HepG2 (cell line): Measurements from ENCODE around the gene UTRN. TPM values are rescaled to one million over a fixed set of nuclear protein-coding genes. Genes with fewer than 3 reads are reported as not detected.

Source experiments
- CEBPG ChIP-seq: IDR thresholded peaks from 2 replicates; pipeline ENCODE4 v1.6.1; 2016
- CREB1 ChIP-seq, 2 experiments: fragments of 450-650 bp in 1 of 2; IDR thresholded peaks; 2 replicates each; pipeline ENCODE4 v1.6.1; 2016 to 2017; ENCODE audit warnings: control low read depth in 1 of 2, mild to moderate bottlenecking in 1 of 2, missing compliant biosample characterization in 1 of 2, missing genetic modification characterization in 1 of 2
- JUNB ChIP-seq: sonication (generic); formaldehyde crosslinking; IDR thresholded peaks from 2 replicates; pipeline ENCODE4 v1.8.0; 2022; ENCODE audit warnings: missing genetic modification reagents, mild to moderate bottlenecking, borderline replicate concordance
- LCORL ChIP-seq, 2 experiments: fragments of 450-650 bp in 1 of 2; sonication (generic) in 1 of 2; formaldehyde crosslinking in 1 of 2; IDR thresholded peaks; 2 replicates each; pipeline versions ENCODE4 v1.5.0 to v1.6.1; 2017 to 2020; ENCODE audit warnings: antibody characterized with exemption in 1 of 2, missing genetic modification reagents in 1 of 2
- NR2F2 ChIP-seq: IDR thresholded peaks from 2 replicates; pipeline ENCODE4 v1.6.1; 2012; ENCODE audit warnings: low read depth, inconsistent platforms, borderline replicate concordance
- NR3C1 ChIP-seq: sonication (generic); formaldehyde crosslinking; IDR thresholded peaks from 2 replicates; pipeline ENCODE4 v1.4.0; 2020; ENCODE audit warnings: missing genetic modification reagents
- PCBP2 ChIP-seq: fragments of 200-400 bp; formaldehyde crosslinking; optimal IDR thresholded peaks from 2 replicates; pipeline ENCODE3; 2018; ENCODE audit warnings: low read length, low read depth; ENCODE audit not compliant: poor library complexity, severe bottlenecking
- PHB2 ChIP-seq: fragments of 450-650 bp; IDR thresholded peaks from 2 replicates; pipeline ENCODE4 v1.6.1; 2018; ENCODE audit not compliant: partially characterized antibody
- PRPF4 ChIP-seq: fragments of 200-400 bp; formaldehyde crosslinking; IDR thresholded peaks from 2 replicates; pipeline ENCODE4 v1.6.1; 2016; ENCODE audit warnings: low read length, low read depth; ENCODE audit not compliant: poor library complexity, severe bottlenecking
- REXO4 ChIP-seq: sonication (generic); formaldehyde crosslinking; IDR thresholded peaks from 2 replicates; pipeline ENCODE4 v1.8.0; 2022; ENCODE audit warnings: missing genetic modification reagents, mild to moderate bottlenecking, borderline replicate concordance
- TARDBP ChIP-seq: sonication (generic); formaldehyde crosslinking; IDR thresholded peaks from 2 replicates; pipeline ENCODE4 v1.8.0; 2022; ENCODE audit warnings: mild to moderate bottlenecking, missing genetic modification reagents
- ZC3H4 ChIP-seq: sonication (generic); formaldehyde crosslinking; IDR thresholded peaks from 2 replicates; pipeline ENCODE4 v1.4.0; 2020; ENCODE audit warnings: missing genetic modification reagents, borderline replicate concordance
- ZNF12 ChIP-seq: sonication (generic); formaldehyde crosslinking; IDR thresholded peaks from 2 replicates; pipeline ENCODE4 v1.5.0; 2020; ENCODE audit warnings: missing genetic modification reagents
- ZNF143 ChIP-seq: sonication (generic); formaldehyde crosslinking; IDR thresholded peaks from 2 replicates; pipeline ENCODE4 v1.4.0; 2020; ENCODE audit warnings: missing genetic modification reagents
- ZNF367 ChIP-seq: sonication (generic); formaldehyde crosslinking; IDR thresholded peaks from 2 replicates; pipeline ENCODE4 v1.4.0; 2020; ENCODE audit warnings: missing genetic modification reagents, borderline replicate concordance
- ZNF430 ChIP-seq: sonication (generic); formaldehyde crosslinking; IDR thresholded peaks from 2 replicates; pipeline ENCODE4 v1.9.0; 2021; ENCODE audit warnings: mild to moderate bottlenecking, missing genetic modification reagents
- ZNF547 ChIP-seq: sonication (generic); formaldehyde crosslinking; IDR thresholded peaks from 2 replicates; pipeline ENCODE4 v1.5.1; 2020; ENCODE audit warnings: mild to moderate bottlenecking, missing genetic modification reagents
- ZNF567 ChIP-seq: sonication (generic); formaldehyde crosslinking; IDR thresholded peaks from 2 replicates; pipeline ENCODE4 v1.8.1; 2023; ENCODE audit warnings: mild to moderate bottlenecking, missing genetic modification reagents, borderline replicate concordance
- ZNF652 ChIP-seq: IDR thresholded peaks from 2 replicates; pipeline ENCODE4 v1.6.1; 2016; ENCODE audit warnings: low read depth, borderline replicate concordance
- polyA plus RNA-seq, 8 experiments: library from polyadenylated mRNA; depleted of rRNA in 3 of 8; stranded (reverse) in 7 of 8; unstranded in 1 of 8; fragments of >200 nt; fragmentation: Illumina TruSeq in 4 of 8; extraction: Trizol in 4 of 8; gene quantifications; 2 replicates each; pipeline versions ENCODE4 v1.2.1 to v1.2.3, GENCODE V29; 2011 to 2016; ENCODE audit warnings: low read depth in 4 of 8, missing spikeins in 1 of 8, mixed read lengths in 1 of 8; ENCODE audit not compliant: insufficient read depth in 1 of 8
- total RNA-seq, 5 experiments: library from RNA; depleted of rRNA; stranded (reverse); fragments of >200 nt; fragmentation: Illumina TruSeq; extraction: Trizol; gene quantifications; 2 replicates each; pipeline ENCODE4 v1.2.3, GENCODE V29; 2016; ENCODE audit warnings: low read depth in 1 of 5
- TF ChIP-seq, protein P1 (sequence below): sonication (generic); formaldehyde crosslinking; IDR thresholded peaks from 2 replicates; pipeline ENCODE4 v1.4.0; 2020; ENCODE audit warnings: missing genetic modification reagents, borderline replicate concordance
- TF ChIP-seq, protein P2 (sequence below): sonication (generic); formaldehyde crosslinking; IDR thresholded peaks from 2 replicates; pipeline ENCODE4 v1.5.0; 2020; ENCODE audit warnings: missing genetic modification reagents
- TF ChIP-seq, protein P3 (sequence below): sonication (generic); formaldehyde crosslinking; IDR thresholded peaks from 2 replicates; pipeline ENCODE4 v1.8.0; 2022; ENCODE audit warnings: mild to moderate bottlenecking, missing genetic modification reagents, moderate library complexity

The UTRN gene
- total and polyA plus RNA-seq, 2 of the 13 experiments (the other 11 are each of a cell fraction or from before 2014, with no cell fraction given): 102 to 116 TPM

DNA sequence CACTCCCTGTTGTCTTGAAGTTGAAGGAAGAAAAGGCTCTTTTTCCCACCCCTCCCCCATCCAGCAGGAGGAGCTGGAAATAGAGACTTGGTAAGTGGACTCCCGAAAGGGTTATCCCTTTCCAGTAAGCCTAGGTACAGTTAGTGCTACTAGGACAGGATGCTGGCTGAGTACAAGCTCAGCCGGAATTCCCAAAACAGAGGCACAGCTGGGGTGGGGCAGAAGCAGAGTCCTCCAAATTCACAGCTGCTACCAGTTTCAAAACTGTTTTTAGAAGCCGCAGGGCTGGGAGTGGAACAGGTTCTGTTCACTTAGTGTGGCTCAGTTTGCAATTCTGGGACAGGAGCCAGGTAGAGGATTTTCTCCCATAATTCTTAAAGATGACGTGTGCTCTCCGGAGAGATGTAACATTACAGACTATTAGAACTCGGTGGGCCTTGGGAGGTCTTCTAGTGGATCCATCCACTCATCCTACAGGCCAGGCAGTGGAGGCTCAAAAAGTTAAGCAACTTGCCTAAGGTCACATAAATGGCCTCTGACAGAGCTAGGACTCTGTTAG, 19.0 kb upstream of the UTRN start (continued):
- TF ChIP-seq LCORL (IDR thresholded peaks at IDR 0.05) (no peak), LCORL (CRISPR knock-in tag; IDR thresholded peaks at IDR 0.05) (no peak), CEBPG (peak; percentile 65), NR2F2 (no peak), ZNF547 (CRISPR knock-in tag) (no peak), ZNF567 (0 out of 2 replicates have a peak, but pooled peaks have one; percentile 29), ZNF652 (CRISPR knock-in tag) (0 out of 2 replicates have a peak, but pooled peaks have one; percentile 39), ZNF430 (no peak), REXO4 (CRISPR knock-in tag) (no peak), PRPF4 (peak; percentile 7), TARDBP (CRISPR knock-in tag) (no peak), ZNF367 (CRISPR knock-in tag) (no peak), JUNB (CRISPR knock-in tag) (no peak), PCBP2 (no peak), ZNF143 (CRISPR knock-in tag) (0 out of 2 replicates have a peak, but pooled peaks have one; percentile 36), ZNF12 (CRISPR knock-in tag) (no peak), NR3C1 (CRISPR knock-in tag) (no peak), ZC3H4 (CRISPR knock-in tag) (no peak), CREB1 (IDR thresholded peaks at IDR 0.05) (no peak), CREB1 (CRISPR knock-in tag; IDR thresholded peaks at IDR 0.05) (peak; percentile 29; the same call in 1 of the 2 replicates), PHB2 (no peak)
- TF ChIP-seq, protein P1, sequence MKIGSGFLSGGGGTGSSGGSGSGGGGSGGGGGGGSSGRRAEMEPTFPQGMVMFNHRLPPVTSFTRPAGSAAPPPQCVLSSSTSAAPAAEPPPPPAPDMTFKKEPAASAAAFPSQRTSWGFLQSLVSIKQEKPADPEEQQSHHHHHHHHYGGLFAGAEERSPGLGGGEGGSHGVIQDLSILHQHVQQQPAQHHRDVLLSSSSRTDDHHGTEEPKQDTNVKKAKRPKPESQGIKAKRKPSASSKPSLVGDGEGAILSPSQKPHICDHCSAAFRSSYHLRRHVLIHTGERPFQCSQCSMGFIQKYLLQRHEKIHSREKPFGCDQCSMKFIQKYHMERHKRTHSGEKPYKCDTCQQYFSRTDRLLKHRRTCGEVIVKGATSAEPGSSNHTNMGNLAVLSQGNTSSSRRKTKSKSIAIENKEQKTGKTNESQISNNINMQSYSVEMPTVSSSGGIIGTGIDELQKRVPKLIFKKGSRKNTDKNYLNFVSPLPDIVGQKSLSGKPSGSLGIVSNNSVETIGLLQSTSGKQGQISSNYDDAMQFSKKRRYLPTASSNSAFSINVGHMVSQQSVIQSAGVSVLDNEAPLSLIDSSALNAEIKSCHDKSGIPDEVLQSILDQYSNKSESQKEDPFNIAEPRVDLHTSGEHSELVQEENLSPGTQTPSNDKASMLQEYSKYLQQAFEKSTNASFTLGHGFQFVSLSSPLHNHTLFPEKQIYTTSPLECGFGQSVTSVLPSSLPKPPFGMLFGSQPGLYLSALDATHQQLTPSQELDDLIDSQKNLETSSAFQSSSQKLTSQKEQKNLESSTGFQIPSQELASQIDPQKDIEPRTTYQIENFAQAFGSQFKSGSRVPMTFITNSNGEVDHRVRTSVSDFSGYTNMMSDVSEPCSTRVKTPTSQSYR: peak; percentile 89
- TF ChIP-seq, protein P2, sequence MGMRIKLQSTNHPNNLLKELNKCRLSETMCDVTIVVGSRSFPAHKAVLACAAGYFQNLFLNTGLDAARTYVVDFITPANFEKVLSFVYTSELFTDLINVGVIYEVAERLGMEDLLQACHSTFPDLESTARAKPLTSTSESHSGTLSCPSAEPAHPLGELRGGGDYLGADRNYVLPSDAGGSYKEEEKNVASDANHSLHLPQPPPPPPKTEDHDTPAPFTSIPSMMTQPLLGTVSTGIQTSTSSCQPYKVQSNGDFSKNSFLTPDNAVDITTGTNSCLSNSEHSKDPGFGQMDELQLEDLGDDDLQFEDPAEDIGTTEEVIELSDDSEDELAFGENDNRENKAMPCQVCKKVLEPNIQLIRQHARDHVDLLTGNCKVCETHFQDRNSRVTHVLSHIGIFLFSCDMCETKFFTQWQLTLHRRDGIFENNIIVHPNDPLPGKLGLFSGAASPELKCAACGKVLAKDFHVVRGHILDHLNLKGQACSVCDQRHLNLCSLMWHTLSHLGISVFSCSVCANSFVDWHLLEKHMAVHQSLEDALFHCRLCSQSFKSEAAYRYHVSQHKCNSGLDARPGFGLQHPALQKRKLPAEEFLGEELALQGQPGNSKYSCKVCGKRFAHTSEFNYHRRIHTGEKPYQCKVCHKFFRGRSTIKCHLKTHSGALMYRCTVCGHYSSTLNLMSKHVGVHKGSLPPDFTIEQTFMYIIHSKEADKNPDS (CRISPR knock-in tag): no peak
- TF ChIP-seq, protein P3, sequence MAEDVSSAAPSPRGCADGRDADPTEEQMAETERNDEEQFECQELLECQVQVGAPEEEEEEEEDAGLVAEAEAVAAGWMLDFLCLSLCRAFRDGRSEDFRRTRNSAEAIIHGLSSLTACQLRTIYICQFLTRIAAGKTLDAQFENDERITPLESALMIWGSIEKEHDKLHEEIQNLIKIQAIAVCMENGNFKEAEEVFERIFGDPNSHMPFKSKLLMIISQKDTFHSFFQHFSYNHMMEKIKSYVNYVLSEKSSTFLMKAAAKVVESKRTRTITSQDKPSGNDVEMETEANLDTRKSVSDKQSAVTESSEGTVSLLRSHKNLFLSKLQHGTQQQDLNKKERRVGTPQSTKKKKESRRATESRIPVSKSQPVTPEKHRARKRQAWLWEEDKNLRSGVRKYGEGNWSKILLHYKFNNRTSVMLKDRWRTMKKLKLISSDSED (CRISPR knock-in tag): no peak
